CD4-positive, alpha-beta T cell treated with Interleukin-17A for 4 hours (primary cell): Measurements from ENCODE around the gene MUCL3.
"Not testable (repeated sequence)": the region's sequence is repeated elsewhere in the genome, so short reads cannot be mapped to it uniquely, and the experiment has no call there.

Source experiments
- DNase-seq: peaks from one replicate; pipeline ENCODE4 v3.0.0-alpha.2; 2020; ENCODE audit warnings: mixed read lengths

The MUCL3 gene

DNA sequence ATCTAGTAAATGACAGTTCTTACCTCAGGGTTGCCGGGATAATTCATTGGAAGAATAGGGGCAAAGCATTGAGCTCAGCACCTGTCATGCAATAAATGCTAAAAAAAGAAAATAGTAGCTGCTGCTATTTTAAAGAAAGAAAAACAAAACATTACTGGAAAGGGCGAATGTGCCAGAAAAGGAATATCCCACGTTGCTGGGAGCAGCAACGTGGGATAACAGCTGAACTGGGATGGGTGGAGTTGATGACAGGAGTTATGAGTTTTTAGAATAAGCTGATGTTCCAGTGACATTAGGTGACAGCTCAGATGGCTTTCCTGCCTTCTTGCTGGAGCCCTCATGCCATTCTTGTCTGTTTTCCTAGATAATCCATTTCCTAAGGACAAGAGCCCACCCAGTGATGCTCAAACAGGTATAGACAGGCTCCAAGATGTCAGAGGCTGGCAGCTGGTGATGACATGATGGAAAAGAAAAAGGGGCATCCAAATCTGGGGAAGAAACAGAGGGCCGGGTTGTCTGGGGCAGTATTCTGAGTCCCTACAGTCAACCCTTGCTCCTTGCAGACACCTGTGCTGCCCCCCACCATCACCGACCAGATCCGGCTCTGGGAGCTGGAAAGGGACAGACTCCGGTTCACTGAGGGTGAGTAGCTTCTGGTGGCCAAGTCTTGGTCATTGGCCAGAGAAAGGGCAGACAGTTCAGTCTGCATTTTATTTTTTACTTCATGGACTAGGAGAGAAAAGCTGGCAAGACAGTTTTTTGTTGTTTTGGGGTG, 27.8 kb upstream of the MUCL3 start:
- DNase-seq, result no peak

DNA sequence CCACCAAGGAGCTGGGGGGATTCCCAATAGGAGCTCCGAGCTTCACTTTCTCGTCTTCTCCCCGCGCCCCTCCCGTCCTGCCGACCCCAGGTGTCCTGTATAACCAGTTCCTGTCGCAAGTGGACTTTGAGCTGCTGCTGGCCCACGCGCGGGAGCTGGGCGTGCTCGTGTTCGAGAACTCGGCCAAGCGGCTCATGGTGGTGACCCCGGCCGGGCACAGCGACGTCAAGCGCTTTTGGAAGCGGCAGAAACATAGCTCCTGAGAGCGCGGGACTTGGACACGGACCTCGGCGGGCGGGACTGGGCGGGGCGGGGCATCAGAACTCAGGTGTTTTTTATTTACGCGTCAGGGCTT, 27.1 kb upstream of the MUCL3 start:
- DNase-seq, result no peak

DNA sequence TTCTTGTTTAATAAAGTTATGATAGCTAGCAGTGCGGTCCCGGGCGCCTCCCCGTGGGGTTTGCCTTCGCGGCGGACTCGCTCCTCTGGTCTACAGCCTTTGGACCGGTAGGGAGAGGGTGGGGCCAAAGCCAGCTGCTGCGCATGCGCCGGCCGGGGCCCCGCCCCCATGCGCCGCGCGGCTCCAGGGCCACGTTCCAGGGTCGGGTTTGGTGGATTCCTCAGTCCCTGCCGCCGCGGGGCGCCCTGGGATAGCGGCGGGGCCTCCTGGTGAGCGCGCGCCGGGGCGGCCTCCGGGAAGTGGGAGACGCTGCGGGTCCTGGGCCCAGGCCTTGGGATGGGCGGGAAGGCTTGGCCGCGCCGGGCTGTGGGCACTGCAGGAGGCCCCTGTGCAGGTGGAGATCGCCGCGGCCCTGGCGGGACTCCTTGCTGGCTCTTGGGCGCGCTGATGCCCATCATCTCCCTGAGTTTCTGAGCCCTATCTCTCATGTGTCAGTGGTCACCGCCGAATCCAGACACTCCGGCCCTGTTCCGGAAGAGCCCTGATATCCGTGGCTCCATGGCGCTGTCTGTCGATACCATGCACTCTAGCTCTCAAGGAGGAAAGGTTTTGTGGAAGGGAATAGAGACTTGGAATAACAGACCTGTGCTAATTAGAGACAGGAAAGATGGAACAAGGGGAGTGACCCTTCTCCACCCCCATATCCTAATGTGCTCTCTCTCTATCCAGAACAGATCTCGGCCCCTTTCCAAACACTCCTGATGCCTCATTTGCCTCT, 26.5 kb upstream of the MUCL3 start, which contains the start of gene VARS2:
TSS of gene VARS2 (plus strand) at position 163 of the 778 bp plus-strand sequence. CDS start at position 762, 599 bp downstream.
- DNase-seq, result peak; percentile 87

DNA sequence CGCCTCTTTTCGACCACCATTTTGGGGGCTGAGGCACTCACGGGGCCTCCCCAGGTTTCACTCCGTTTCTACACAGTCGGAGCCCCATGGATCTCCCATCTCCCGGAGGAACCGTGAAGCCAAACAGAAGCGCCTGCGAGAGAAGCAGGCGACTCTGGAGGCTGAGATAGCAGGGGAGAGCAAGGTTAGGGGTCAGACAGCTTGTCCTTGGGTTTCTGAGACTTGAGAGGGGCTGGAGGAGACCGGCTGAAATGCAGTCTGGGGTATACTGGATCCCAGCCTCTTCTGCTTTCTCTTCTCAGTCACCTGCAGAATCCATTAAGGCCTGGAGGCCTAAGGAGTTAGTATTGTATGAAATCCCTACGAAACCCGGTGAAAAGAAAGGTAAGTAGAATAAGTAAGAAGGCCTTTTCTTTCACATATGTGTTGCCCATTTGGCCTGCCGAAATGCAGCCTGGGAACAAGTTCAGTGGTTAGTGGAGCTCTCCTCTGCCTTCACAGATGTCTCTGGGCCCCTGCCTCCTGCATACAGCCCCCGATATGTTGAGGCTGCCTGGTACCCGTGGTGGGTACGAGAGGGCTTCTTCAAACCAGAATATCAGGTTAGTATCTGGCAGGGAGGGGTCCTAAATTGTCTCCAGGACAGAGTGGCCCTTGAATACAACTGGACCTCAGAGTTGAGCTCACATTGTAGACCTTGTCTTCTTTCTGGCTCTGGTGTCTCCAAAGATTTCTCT, 25.8 kb upstream of the MUCL3 start:
- DNase-seq, result no peak

DNA sequence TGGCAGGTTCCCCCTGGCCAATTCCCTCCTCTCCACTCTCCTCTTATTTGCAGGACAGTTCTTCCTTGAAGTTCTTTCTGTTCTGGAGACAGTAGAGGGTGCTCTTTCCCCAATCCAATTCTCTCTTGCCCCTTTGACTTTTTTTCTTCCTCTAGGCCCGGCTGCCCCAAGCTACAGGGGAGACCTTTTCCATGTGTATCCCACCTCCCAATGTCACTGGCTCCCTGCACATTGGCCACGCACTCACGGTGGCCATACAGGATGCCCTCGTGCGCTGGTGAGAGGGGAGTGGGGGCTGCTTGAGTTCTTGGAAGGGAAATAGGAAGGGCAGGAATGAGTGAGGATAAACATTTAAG, 25.2 kb upstream of the MUCL3 start:
- peak; percentile 17 for DNase-seq

DNA sequence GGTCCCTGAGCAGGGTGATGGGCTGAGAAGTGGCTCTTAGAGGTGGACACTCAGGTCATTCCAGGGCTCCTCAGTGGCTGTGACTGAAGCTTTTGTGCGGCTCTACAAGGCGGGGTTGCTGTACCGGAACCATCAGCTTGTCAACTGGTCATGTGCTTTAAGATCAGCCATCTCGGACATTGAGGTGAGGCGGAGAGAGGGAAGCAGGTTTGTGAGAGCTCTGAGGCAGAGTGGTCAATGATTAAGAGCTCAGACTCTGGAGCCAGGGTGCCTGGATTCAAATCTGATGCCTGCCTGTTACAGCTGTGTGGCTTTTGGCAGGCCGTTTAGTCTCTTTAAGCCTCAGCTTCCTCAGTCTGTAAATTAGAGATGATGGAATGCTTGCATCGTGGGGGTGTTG, 23.7 kb upstream of the MUCL3 start:
- no peak for DNase-seq

DNA sequence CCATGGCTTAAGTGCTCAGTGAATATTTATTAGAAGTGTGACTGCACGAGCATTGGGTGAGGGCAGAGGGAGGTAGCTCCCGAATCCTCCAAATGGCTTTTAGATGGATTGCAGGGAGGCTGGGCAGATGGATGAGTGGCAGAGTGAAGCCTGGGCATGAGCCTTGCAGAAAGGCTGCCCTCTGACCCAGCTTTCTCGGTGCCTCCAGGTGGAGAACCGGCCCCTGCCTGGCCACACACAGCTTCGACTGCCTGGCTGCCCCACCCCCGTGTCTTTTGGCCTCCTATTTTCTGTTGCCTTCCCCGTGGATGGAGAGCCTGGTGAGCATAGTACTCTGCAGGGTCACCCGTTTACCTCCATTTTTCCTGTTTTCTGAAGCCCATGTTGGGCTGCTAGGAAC, 23.3 kb upstream of the MUCL3 start:
- DNase-seq, result no peak

DNA sequence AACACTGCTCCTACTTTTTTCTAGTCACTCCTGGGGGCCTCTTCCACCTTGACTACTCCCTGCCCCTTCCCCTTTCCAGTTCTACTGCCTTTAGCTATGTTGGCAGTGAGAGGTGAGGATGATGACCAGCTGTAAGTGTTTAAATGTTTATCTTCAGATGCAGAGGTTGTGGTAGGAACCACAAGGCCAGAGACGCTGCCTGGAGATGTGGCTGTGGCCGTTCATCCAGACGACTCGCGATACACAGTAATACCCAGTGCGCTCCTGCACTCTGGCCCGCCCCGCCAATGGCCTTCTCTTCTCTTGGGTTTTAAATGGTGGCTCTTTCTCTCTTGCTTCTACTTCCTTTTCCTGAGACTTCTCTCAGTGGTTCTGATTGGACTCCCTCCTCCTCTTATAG, 22.1 kb upstream of the MUCL3 start:
- no peak for DNase-seq

DNA sequence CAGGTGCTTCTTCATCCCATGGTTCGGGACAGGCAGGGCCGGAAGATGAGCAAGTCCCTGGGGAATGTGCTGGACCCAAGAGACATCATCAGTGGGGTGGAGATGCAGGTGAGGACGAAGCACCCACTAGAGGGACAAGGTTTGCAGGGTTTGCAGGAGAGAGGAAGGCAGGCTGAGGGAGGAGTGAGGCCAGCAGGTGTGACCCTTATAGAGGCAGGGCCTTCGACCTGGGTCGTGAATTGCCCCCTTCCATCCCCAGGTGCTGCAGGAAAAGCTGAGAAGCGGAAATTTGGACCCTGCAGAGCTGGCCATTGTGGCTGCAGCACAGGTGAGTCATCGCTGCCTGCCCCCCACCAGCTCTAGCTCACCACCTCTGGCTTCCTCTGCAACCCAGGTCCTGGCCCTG, 18.3 kb upstream of the MUCL3 start:
- no peak for DNase-seq

DNA sequence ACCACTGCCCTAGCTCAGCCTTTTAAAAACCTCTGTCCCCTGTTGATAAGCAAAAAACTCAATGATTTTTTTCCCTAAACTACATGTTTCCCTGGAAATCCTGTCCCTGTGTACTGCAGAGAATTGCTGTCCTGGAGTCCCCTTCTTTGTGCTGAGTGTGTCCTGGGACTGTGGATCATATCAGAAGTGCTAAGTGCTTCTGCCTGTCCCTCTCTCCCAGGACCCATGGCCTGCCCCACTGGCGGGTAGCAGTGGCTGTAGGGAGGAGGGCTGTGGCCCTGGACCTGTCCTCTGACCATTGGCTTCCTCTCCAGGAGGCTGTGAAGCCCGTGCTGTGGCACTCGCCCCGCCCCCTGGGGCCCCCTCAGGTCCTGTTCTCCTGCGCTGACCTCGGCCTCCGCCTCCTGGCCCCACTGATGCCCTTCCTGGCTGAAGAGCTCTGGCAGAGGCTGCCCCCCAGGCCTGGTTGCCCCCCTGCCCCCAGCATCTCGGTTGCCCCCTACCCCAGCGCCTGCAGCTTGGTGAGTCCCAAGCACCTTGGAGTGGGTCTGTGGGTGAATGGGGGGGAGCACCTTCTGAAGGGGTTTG, 16.6 kb upstream of the MUCL3 start:
- not testable (repeated sequence) for DNase-seq

DNA sequence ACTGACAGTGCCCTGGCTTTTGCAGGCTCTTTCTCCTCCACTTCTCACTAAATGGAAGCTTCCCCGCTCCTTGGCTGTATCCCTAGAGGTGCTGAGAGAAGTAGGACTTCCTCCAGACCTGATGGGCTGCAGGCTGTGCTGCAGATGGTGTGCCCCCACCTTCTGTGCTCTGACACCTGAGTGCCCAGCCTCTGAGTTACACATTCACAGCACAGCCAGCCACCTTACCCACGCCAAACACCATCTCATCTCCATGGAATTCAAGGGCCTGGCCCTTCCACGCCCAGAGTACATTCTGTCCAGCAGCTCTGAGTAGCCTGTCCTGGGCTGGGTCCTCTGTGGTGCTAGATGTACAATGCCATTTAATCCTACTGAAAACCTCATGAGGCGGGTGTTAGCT, 14.1 kb upstream of the MUCL3 start:
- no peak for DNase-seq

DNA sequence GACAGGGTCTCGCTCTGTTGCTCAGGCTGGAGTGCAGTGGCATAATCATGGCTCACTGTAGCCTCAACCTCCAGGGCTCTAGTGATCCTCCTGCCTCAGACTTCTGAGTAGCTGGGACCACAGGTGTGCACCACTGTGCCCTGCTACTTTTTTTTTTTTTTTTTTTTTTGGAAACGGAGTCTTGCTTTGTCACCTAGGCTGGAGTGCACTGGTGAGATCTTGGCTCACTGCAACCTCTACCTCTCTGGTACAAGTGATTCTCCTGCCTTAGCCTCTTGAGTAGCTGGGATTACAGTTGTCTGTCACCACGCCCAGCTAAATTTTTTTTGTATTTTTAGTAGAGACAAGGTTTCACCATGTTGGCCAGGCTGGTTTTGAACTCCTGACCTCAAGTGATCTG, 13.7 kb upstream of the MUCL3 start:
- not testable (repeated sequence) for DNase-seq

DNA sequence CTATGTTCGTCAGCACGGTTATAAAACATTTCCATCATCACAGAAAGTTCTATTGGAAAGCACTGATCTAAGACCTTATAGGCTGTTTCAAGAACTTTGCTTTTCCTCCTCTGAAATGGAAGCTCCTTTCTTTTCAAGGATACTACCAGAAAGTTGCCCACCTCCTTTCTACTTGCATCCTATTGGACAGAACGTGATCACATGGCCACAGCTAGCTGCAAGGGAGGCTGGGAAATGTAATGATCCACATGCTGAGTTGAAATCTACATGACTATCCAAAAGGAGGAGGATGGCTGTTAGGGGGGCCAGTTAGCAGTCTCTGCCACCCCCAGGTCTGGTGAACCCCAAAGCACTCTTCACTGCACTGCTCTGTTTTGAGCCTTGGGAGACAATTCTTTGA, 12.1 kb upstream of the MUCL3 start:
- no peak for DNase-seq

DNA sequence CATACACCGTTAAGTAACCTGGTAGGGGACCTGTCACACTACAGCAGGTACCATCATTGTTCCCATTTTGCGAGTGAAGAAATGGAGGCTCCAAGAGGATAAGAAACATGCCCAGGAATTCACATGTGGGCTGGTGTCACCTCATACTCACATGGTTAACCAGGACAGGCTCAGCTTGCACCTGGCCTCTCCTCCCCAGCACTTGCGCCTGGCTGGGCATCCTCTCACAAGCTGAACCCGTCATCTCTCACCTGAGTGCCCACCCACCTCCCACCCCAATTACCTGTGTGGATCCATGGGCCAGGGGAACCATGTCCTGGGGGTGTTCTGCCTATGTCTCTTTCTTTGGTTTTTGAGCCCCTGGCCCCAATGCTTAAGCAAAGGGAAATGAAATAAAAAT, 10.3 kb upstream of the MUCL3 start:
- no peak for DNase-seq

DNA sequence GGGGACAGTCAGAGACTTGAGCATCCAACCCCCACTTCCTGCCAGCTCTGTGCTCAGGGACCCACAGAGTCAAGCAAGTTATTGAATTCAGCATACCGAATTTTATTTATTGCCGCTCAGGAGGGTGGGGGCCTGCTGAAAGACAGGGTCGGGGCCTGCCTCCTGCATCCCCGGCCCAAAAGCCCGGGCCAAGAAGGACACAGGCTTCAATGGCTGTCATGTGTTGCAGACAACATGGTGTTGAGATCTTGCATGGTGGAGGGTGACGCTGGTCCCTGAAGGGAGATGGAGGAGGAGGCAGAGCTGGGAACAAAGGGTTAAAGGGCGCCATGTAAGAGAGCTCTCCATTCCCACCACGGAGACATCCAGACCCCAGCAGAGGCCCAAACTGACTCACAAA, 9.5 kb upstream of the MUCL3 start:
- no peak for DNase-seq

DNA sequence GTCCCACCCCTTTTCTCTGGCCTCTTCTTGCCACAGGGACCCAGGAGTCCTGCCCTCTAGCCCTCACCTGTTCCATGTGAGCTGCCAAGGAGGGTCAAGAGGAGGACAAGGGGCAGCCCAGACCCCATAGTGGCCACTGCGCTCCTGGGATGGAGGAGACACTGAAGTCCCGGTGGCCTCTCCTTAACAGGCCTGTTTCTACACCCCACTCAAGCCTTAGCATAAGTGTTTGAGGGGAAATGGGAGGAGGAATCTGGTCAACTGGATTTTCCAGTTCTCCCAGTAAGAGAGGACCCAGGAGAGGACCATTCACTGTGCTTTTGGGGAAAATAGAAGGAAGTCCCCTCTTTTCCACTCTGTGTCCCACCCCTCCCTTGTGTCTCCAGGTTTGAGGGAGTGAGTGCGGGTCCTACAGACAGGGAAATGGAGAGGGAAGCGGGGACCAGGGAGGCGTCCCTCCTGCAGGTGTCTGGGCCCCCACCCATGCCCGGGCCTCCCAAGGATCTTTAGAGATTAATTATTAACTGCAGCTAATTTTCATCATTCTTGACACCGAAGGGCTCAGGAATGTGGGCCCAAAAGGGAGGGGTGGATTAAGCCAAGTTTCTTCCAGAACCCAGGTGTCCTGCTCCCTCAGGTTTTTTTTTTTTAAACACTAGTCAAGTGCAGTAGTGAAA, 8.7 kb upstream of the MUCL3 start, which contains the start of gene SFTA2:
TSS of gene SFTA2 (minus strand) at position 202 of the 677 bp plus-strand sequence. CDS start at position 128, 74 bp downstream.
- DNase-seq, result no peak

DNA sequence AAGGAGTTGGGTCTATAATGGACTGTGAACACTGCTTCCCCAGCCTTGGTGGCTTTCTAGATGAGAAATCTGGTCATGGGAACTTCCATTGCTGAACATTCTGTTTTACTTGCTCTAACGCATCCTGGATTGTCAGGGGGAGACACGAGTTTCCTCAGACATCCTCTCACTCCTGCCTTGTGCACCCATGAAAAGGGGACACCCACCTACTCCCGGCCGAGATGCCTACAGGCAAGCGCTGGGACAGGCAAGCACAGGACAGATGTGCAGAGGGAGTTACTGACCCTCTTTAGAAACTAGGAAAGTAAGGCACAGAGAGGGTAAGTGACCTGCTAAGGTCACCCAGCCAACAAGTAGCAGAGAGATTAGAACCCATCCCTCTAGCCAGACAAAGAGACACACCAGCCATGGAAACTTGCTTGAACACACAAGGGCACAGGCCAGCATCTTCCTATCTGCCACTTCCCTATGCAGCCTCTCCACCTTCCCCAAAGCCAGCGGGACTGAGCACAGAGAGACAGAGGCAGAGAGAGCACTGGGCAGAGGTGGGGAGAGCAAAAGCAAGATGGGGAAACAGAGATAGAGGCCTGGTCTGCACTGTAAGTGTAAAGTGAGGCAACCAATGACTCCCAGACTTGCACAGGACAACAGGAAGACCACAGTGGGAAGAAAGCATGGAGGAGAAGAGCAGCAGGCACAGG, 8.0 kb upstream of the MUCL3 start:
- no peak for DNase-seq

DNA sequence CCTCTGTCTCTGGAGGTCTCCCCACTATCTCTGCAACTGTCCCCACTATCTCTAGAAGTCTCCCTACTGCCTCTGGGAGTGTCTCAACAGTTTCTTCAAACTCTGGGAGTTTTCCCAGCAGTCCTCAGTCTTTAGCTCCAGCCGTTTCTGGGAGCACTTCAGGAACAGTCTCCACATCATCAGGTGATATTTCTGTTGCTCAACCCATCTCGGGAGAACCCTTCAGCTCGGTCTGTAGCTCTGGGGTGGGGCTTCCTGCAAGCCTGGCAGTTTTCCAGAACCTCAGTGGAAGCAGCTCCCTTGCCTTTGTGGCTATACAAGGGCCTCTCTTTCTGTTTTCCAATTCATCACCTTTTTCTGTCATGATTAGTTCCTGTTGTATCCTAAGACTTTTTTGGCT, 5.8 kb upstream of the MUCL3 start:
- DNase-seq, result peak; percentile 8

DNA sequence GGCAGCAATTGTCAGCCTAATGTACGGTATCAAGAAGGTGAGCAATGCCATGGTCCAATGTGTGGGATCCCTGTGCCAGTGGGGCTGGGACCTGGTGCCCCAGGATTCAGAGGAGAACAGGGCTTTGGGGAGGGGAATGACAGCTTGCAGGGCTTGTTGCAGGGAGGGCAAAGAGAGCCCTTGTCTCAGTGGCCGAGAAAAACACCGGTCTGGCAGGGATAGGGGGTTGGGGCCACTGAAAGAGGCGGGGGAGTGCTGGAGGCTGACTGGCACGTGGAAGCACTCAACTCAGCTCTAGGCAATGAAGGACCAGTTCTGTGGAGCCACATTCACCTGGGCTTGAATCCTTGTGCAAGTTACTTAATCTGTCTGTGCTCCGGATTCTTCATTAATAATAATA, 3.5 kb upstream of the MUCL3 start:
- DNase-seq, result no peak

DNA sequence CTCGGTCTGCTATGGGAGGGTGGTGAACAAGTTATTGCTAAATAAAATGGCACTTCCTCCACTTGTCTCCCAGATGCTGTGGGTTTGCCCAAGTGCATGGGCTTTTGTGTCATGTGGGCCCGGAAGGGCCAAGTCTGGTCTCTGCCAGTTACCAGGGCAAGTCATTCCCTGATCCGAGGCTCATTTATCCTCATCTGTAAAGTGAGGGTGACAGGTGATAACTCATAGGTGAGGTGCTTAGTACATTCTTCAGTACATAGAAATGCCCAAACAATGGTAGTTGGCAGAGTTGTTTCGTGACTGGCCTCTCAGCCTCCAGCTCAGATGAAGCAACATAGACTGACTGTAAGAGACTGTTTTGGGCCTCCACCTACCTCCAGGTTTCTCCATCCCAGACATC, 2.0 kb upstream of the MUCL3 start:
- no peak for DNase-seq

DNA sequence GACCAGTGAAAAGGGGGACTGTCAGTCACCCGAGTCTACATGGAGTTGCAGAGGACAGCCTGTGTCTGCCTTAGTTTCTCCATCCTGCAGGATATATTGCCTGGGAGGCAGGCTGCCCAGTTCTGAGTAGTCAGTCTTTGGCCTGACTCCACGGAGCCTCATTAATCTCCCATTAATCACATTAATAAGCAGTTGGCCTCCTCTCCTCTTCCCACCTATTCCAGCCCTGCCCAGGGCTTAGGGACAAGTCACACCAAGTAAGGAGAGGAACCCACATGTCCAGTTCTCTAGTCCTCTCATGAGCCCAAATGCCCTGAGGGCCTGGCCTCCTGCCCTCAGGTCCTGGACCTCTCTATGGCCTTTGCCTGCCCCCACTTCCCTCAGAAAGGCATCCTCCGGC, 1.3 kb upstream of the MUCL3 start:
- no peak for DNase-seq
